H9 (cell line): ENCODE measurements around the gene NANOS3. TPM values are rescaled to one million over a fixed set of nuclear protein-coding genes. Genes with fewer than 3 reads are reported as not detected.

Source experiments
- DNase-seq: peaks from one replicate; pipeline ENCODE4 v3.0.0-alpha.2; 2017
- H2AFZ ChIP-seq: one replicate; pipeline ENCODE4 v1.6.1; 2013; ENCODE audit warnings: mild to moderate bottlenecking, low read length, control low read depth, moderate library complexity
- H2AK5ac ChIP-seq: 2 replicates; pipeline ENCODE4 v1.6.1; 2013; ENCODE audit warnings: low read length, control low read depth, mixed read lengths; ENCODE audit not compliant: insufficient read length
- H2BK120ac ChIP-seq: one replicate; pipeline ENCODE4 v1.6.1; 2013; ENCODE audit warnings: low read depth, mild to moderate bottlenecking, low read length, control low read depth, inconsistent platforms; ENCODE audit not compliant: poor library complexity, severe bottlenecking
- H2BK12ac ChIP-seq: 2 replicates; pipeline ENCODE4 v1.6.1; 2013; ENCODE audit warnings: low read length, control low read depth, mixed read lengths, low read depth; ENCODE audit not compliant: insufficient read length
- H2BK15ac ChIP-seq: 2 replicates; pipeline ENCODE4 v1.6.1; 2013; ENCODE audit warnings: low read depth, low read length, control low read depth
- H2BK20ac ChIP-seq: one replicate; pipeline ENCODE4 v1.6.1; 2013; ENCODE audit warnings: low read depth, mild to moderate bottlenecking, low read length, control low read depth, inconsistent platforms; ENCODE audit not compliant: poor library complexity, severe bottlenecking
- H2BK5ac ChIP-seq: 2 replicates; pipeline ENCODE4 v1.6.1; 2013; ENCODE audit warnings: low read length, control low read depth, mixed read lengths; ENCODE audit not compliant: insufficient read length
- H3K14ac ChIP-seq: 2 replicates; pipeline ENCODE4 v1.6.1; 2013; ENCODE audit warnings: low read length, control low read depth; ENCODE audit not compliant: insufficient read depth
- H3K18ac ChIP-seq: 2 replicates; pipeline ENCODE4 v1.6.1; 2013; ENCODE audit warnings: low read depth, mild to moderate bottlenecking, mixed read lengths, low read length, control low read depth; ENCODE audit not compliant: insufficient read length
- H3K23ac ChIP-seq: 2 replicates; pipeline ENCODE4 v1.6.1; 2013; ENCODE audit warnings: low read length, control low read depth, mixed read lengths, low read depth; ENCODE audit not compliant: insufficient read length
- H3K23me2 ChIP-seq: 2 replicates; pipeline ENCODE4 v1.6.1; 2013; ENCODE audit warnings: low read depth, mild to moderate bottlenecking, mixed read lengths, low read length, control low read depth; ENCODE audit not compliant: insufficient read length, poor library complexity, severe bottlenecking
- H3K27ac ChIP-seq: 2 replicates; pipeline ENCODE4 v1.5.1; 2013; ENCODE audit warnings: low read length, control low read depth, mixed read lengths, low read depth; ENCODE audit not compliant: insufficient read length
- H3K27me3 ChIP-seq: 2 replicates; pipeline ENCODE4 v1.6.1; 2013; ENCODE audit warnings: low read length, control low read depth, inconsistent platforms; ENCODE audit not compliant: insufficient read depth
- H3K4ac ChIP-seq: 2 replicates; pipeline ENCODE4 v1.6.1; 2013; ENCODE audit warnings: low read depth, mild to moderate bottlenecking, control low read depth, inconsistent platforms, low read length, moderate library complexity
- H3K4me1 ChIP-seq: 2 replicates; pipeline ENCODE4 v1.6.1; 2013; ENCODE audit warnings: low read length, control low read depth, inconsistent platforms; ENCODE audit not compliant: insufficient read depth
- H3K4me2 ChIP-seq: 2 replicates; pipeline ENCODE4 v1.6.1; 2013; ENCODE audit warnings: low read length, control low read depth, mixed read lengths; ENCODE audit not compliant: insufficient read length, insufficient read depth
- H3K56ac ChIP-seq: 2 replicates; pipeline ENCODE4 v1.6.1; 2013; ENCODE audit warnings: low read depth, mild to moderate bottlenecking, mixed read lengths, low read length, control low read depth; ENCODE audit not compliant: insufficient read length
- H3K79me1 ChIP-seq: 2 replicates; pipeline ENCODE4 v1.6.1; 2013; ENCODE audit warnings: low read depth, mild to moderate bottlenecking, moderate library complexity, low read length, control low read depth, inconsistent platforms; ENCODE audit not compliant: insufficient read depth, poor library complexity, severe bottlenecking
- H3K79me2 ChIP-seq: 2 replicates; pipeline ENCODE4 v1.6.1; 2013; ENCODE audit warnings: low read length, control low read depth, inconsistent platforms; ENCODE audit not compliant: insufficient read depth
- H3K9ac ChIP-seq: 2 replicates; pipeline ENCODE4 v1.6.1; 2013; ENCODE audit warnings: low read length, control low read depth, mixed read lengths; ENCODE audit not compliant: insufficient read length; ENCODE audit errors: extremely low read depth
- H3K9me3 ChIP-seq: one replicate; pipeline ENCODE4 v1.6.1; 2013; ENCODE audit warnings: low read depth, low read length, inconsistent platforms; ENCODE audit not compliant: control insufficient read depth
- H3T11ph ChIP-seq: one replicate; pipeline ENCODE4 v1.6.1; 2013; ENCODE audit warnings: mild to moderate bottlenecking, low read length, control low read depth, inconsistent platforms
- H4K20me1 ChIP-seq: one replicate; pipeline ENCODE4 v1.6.1; 2013; ENCODE audit not compliant: control insufficient read depth, insufficient read length, insufficient read depth
- H4K5ac ChIP-seq: 2 replicates; pipeline ENCODE4 v1.6.1; 2013; ENCODE audit warnings: low read depth, mild to moderate bottlenecking, mixed read lengths, low read length, control low read depth; ENCODE audit not compliant: insufficient read length
- H4K8ac ChIP-seq: replicated peaks from 2 replicates; pipeline ENCODE4 v1.6.1; 2013; ENCODE audit warnings: low read length, control low read depth, mixed read lengths, low read depth; ENCODE audit not compliant: insufficient read length
- H4K91ac ChIP-seq: 2 replicates; pipeline ENCODE4 v1.6.1; 2013; ENCODE audit warnings: low read depth, mild to moderate bottlenecking, moderate library complexity, mixed read lengths, low read length, control low read depth; ENCODE audit not compliant: insufficient read length
- H3K27ac Mint-ChIP-seq, 3 experiments: 2 replicates in 2 of 3; 3 replicates in 1 of 3; pipeline ENCODE4 v1.8.0; 2020 to 2021; ENCODE audit warnings: mixed read lengths in 3 of 3, mild to moderate bottlenecking in 1 of 3, moderate library complexity in 1 of 3
- H3K27me3 Mint-ChIP-seq: 2 replicates; pipeline ENCODE4 v1.8.0; 2021; ENCODE audit warnings: low read depth, mild to moderate bottlenecking, moderate library complexity, mixed read lengths
- H3K36me3 Mint-ChIP-seq, 3 experiments: 2 replicates in 2 of 3; 3 replicates in 1 of 3; pipeline ENCODE4 v1.8.0; 2020 to 2021; ENCODE audit warnings: low read depth in 3 of 3, mixed read lengths in 3 of 3; ENCODE audit not compliant: insufficient read depth in 1 of 3
- H3K4me1 Mint-ChIP-seq, 2 experiments: 2 replicates each; pipeline ENCODE4 v1.8.0; 2020; ENCODE audit warnings: mixed read lengths in 2 of 2
- H3K4me3 Mint-ChIP-seq, 2 experiments: 2 replicates in 1 of 2; 3 replicates in 1 of 2; pipeline ENCODE4 v1.8.0; 2020 to 2021; ENCODE audit warnings: mild to moderate bottlenecking in 2 of 2, mixed read lengths in 2 of 2, moderate library complexity in 1 of 2
- H3K9me3 Mint-ChIP-seq, 2 experiments: 2 replicates in 1 of 2; 3 replicates in 1 of 2; pipeline ENCODE4 v1.8.0; 2020; ENCODE audit warnings: mild to moderate bottlenecking in 2 of 2, mixed read lengths in 2 of 2, moderate library complexity in 1 of 2
- CTCF ChIP-seq: fragments of 200-600 bp; sonication (generic); conservative IDR thresholded peaks from 3 replicates; pipeline ENCODE4 v1.8.0; 2021; ENCODE audit warnings: antibody characterized with exemption, mild to moderate bottlenecking
- WGBS: extraction: QIAGEN DNeasy Blood & Tissue Kit; methylation state at CpG from one replicate; pipeline ENCODE4 v1.1.7; 2013; ENCODE audit warnings: missing lambda C conversion rate, low lambda C conversion rate, mixed read lengths; ENCODE audit not compliant: insufficient read length; ENCODE audit errors: extremely low coverage; 5-methylcytosine and 5-hydroxymethylcytosine counted together
- total RNA-seq: library from RNA; stranded (reverse); gene quantifications from 2 replicates; pipeline ENCODE4 v1.2.1, GENCODE V29; 2021

Gene NANOS3
- total RNA-seq, 1 experiment from 2014 or later, result not detected

- Histone ChIP-seq H3K4ac (no peak overlapping the region), H3K27me3 (no peaks in the 10 kb centered on the region), H3K23ac (no peak overlapping the region), H4K91ac (no peak overlapping the region), H3K79me2 (no peaks in the 10 kb centered on the region; the same call in 1 of the 2 replicates), H3K14ac (no peak overlapping the region; the same call in 1 of the 2 replicates), H3K4me2 (no peak overlapping the region), H3K27ac (no peak overlapping the region), H2AFZ (no peak overlapping the region), H3K4me1 (no peaks in the 10 kb centered on the region; the same call in 1 of the 2 replicates), H3K18ac (no peak overlapping the region), H3K9me3 (no peaks in the 10 kb centered on the region), H2AK5ac (no peak overlapping the region), H4K20me1 (no peaks in the 10 kb centered on the region), H3K79me1 (no peaks in the 10 kb centered on the region), H2BK20ac (no peak overlapping the region), H4K5ac (no peak overlapping the region), H2BK120ac (no peak overlapping the region), H3K9ac (no peak overlapping the region), H2BK15ac (no peak overlapping the region), H4K8ac (no peak overlapping the region), H3K56ac (no peak overlapping the region), H3T11ph (no peak overlapping the region), H2BK5ac (no peak overlapping the region), H3K23me2 (peaks cover 7% of the 10 kb centered on the region), H2BK12ac (no peak overlapping the region)
- H3K36me3 Mint-ChIP-seq, result peaks cover 3 to 6% (median 5%) of the 10 kb centered on the region in 3 experiments; a peak in 3 of 7 replicates
- DNase-seq, result no peak
- H3K27ac Mint-ChIP-seq, result peak overlapping the region in 2 of 3 experiments; percentile 40 to 51; a peak in 2 of 7 replicates
- H3K4me3 Mint-ChIP-seq, result no peak overlapping the region
- TF ChIP-seq CTCF, result no peak
- H3K9me3 Mint-ChIP-seq, result no peaks in the 10 kb centered on the region
- peaks cover 11 to 13% of the 10 kb centered on the region in 2 experiments; a peak in 3 of 4 replicates for H3K4me1 Mint-ChIP-seq
- whole genome bisulfite sequencing, result no CpG with 5 or more reads among the region's 21 CpGs
- H3K27me3 Mint-ChIP-seq, result no peaks in the 10 kb centered on the region
Measured at GRCh38 chr19:13835791-13836723, 40.9 kb upstream of the NANOS3 start.
